Vagina (tissue), 2 donors: ENCODE data around the gene ANGEL1. TPM values are rescaled to one million over a fixed set of nuclear protein-coding genes. Genes with fewer than 3 reads are reported as not detected.

Experiments used
- DNase-seq, 2 donors: peaks; one replicate each; pipeline ENCODE4 v3.0.0-alpha.2; 2017; ENCODE audit errors: extremely low spot score in 2 of 2
- H3K27ac ChIP-seq: fragments of 200-600 bp; sonication (generic); one replicate; pipeline ENCODE4 v1.5.1; 2019
- H3K27me3 ChIP-seq: fragments of 200-600 bp; sonication (generic); one replicate; pipeline ENCODE4 v1.5.1; 2019
- H3K36me3 ChIP-seq, 2 donors: fragments of 200-600 bp; sonication (generic); one replicate each; pipeline ENCODE4 v1.5.1; 2017 to 2019
- H3K4me1 ChIP-seq: fragments of 200-600 bp; sonication (generic); one replicate; pipeline ENCODE4 v1.5.1; 2019
- H3K4me3 ChIP-seq, 2 donors: fragments of 200-600 bp; sonication (generic); 1 replicate in 1 of 2; 2 replicates in 1 of 2; pipeline ENCODE4 v1.5.1; 2016 to 2019
- H3K9me3 ChIP-seq: fragments of 200-600 bp; sonication (generic); one replicate; pipeline ENCODE4 v1.5.1; 2019
- POLR2A ChIP-seq, 2 donors: fragments of 450-650 bp; IDR thresholded peaks; one replicate each; pipeline ENCODE4 v1.6.1; 2017; ENCODE audit warnings: antibody characterized with exemption in 2 of 2, mild to moderate bottlenecking in 2 of 2, moderate library complexity in 2 of 2
- POLR2AphosphoS5 ChIP-seq, 2 donors: sonication (generic); formaldehyde crosslinking; IDR thresholded peaks; one replicate each; pipeline ENCODE4 v1.9.0; 2017; ENCODE audit warnings: antibody characterized with exemption in 2 of 2, mild to moderate bottlenecking in 2 of 2, low read depth in 1 of 2; ENCODE audit not compliant: insufficient read depth in 1 of 2
- intact Hi-C: fragments of 100-400 bp; cut with DNase I; formaldehyde crosslinking; loops from one replicate; pipeline ENCODE4 v1.15.1; 2023
- total RNA-seq: library from RNA; depleted of rRNA; stranded (reverse); fragments of >200 nt; gene quantifications from one replicate; pipeline ENCODE4 v1.2.3, GENCODE V29; 2016
- TF ChIP-seq, protein P1 (sequence below), 3 experiments: fragments of 450-650 bp in 2 of 3; fragments of 200-600 bp in 1 of 3; sonication (generic) in 1 of 3; IDR thresholded peaks; one replicate each; pipeline ENCODE4 v1.5.1; 2017 to 2019; ENCODE audit warnings: antibody characterized with exemption in 3 of 3, mild to moderate bottlenecking in 2 of 3, moderate library complexity in 2 of 3

ANGEL1 gene
- total RNA-seq, 1 donor from 2014 or later: 13.0 TPM

- H3K27me3 ChIP-seq: no peaks in the 10 kb centered on the region
- no peaks in the 10 kb centered on the region for H3K9me3 ChIP-seq
- H3K36me3 ChIP-seq: peaks cover 0 to 23% of the 10 kb centered on the region in 2 donors
- DNase-seq: peak in 1 of 2 donors; percentile 55
- intact Hi-C loops: no loop called here
- H3K27ac ChIP-seq: no peak overlapping the region
- no peak overlapping the region for H3K4me3 ChIP-seq
- TF ChIP-seq POLR2AphosphoS5 (IDR thresholded peaks at IDR 0.05; ENCODE audit: insufficient read depth in 1 of 2, low read depth in 1 of 2) (no peak), POLR2A (IDR thresholded peaks at IDR 0.05) (no peak)
- TF ChIP-seq, protein P1, sequence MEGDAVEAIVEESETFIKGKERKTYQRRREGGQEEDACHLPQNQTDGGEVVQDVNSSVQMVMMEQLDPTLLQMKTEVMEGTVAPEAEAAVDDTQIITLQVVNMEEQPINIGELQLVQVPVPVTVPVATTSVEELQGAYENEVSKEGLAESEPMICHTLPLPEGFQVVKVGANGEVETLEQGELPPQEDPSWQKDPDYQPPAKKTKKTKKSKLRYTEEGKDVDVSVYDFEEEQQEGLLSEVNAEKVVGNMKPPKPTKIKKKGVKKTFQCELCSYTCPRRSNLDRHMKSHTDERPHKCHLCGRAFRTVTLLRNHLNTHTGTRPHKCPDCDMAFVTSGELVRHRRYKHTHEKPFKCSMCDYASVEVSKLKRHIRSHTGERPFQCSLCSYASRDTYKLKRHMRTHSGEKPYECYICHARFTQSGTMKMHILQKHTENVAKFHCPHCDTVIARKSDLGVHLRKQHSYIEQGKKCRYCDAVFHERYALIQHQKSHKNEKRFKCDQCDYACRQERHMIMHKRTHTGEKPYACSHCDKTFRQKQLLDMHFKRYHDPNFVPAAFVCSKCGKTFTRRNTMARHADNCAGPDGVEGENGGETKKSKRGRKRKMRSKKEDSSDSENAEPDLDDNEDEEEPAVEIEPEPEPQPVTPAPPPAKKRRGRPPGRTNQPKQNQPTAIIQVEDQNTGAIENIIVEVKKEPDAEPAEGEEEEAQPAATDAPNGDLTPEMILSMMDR (IDR thresholded peaks at IDR 0.05): no peak
- H3K4me1 ChIP-seq: peaks cover 20% of the 10 kb centered on the region
Measured at GRCh38 chr14:76782115-76782884, 30.4 kb downstream of the ANGEL1 start.

GRCh38 chr14:76781648-76782051 is 31.0 kb downstream of the ANGEL1 start:
- H3K27ac ChIP-seq: no peak overlapping the region
- no peak overlapping the region for H3K4me3 ChIP-seq
- DNase-seq: peak in 1 of 2 donors; percentile 72
- H3K9me3 ChIP-seq: no peaks in the 10 kb centered on the region
- intact Hi-C loops: no loop called here
- H3K36me3 ChIP-seq: peaks cover 0 to 18% of the 10 kb centered on the region in 2 donors
- H3K27me3 ChIP-seq: no peaks in the 10 kb centered on the region
- H3K4me1 ChIP-seq: peaks cover 20% of the 10 kb centered on the region
- TF ChIP-seq POLR2A (IDR thresholded peaks at IDR 0.05) (no peak), POLR2AphosphoS5 (IDR thresholded peaks at IDR 0.05; ENCODE audit: insufficient read depth in 1 of 2, low read depth in 1 of 2) (no peak)
- TF ChIP-seq, protein P1 (IDR thresholded peaks at IDR 0.05): no peak

DNA sequence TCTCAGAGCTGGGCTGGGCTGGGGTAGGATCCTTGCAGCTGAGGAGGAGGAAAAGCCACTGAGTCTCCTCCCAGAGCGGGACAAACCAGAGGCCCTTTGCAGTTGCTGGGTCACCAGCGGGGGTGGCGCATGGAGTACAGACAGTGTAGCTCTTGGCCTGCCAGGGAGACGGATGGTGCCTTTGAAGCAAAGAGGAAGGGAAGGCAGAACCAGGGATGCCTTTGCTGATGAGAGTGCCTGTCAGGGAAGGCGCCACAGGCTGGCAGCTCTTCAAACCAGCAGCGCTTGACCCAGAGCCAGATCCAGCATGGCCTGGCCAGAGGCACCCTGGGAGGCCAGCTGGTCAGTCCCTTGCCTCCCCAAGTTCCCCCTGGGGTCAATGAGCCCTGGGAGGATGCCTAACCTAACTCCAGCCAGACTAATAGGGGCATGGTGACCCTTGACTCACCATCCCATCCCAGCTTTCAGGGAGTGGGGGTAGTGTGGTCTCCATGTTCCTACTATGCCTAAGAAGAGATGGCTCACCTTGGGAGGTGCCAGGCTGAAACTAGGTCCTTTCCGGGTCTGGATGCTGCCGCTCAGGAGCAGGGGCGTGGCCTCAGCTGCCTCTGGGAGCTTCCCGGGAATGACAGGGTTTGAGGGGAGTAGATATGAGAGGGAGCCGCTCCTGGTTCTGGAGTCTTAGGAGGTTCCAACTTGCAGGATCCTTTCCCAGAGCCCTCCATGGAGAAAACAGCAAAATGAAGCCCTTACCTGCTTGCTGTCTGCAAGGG is 31.6 kb downstream of the ANGEL1 start:
- Histone ChIP-seq H3K9me3 (no peaks in the 10 kb centered on the region), H3K36me3 (peaks cover 0 to 15% of the 10 kb centered on the region in 2 donors), H3K27ac (no peak overlapping the region), H3K4me1 (peaks cover 20% of the 10 kb centered on the region), H3K4me3 (no peak overlapping the region), H3K27me3 (no peaks in the 10 kb centered on the region)
- intact Hi-C loops: no loop called here
- DNase-seq: peak in 1 of 2 donors; percentile 58
- TF ChIP-seq POLR2A (IDR thresholded peaks at IDR 0.05) (no peak), POLR2AphosphoS5 (IDR thresholded peaks at IDR 0.05; ENCODE audit: insufficient read depth in 1 of 2, low read depth in 1 of 2) (no peak)
- TF ChIP-seq, protein P1 (IDR thresholded peaks at IDR 0.05): no peak

DNA sequence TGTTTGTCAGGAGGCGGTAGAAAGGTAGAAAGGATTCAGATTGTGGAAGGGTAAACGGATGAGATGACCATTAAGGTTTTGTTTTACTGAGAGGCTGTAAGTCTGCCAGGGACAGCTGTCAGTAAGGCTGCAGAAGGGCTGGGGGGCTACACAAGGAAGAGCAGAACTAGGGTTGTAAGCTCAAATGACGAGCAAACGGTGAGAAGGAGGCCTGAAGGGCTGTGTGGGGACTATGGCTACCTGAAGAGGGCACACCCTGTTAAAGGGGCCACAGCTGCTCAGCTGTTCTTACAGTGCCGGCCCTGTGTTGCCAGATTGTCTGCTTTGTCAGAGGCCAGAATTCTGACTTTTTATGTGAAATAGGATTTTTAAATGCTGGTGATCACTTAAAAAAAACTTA is 32.3 kb downstream of the ANGEL1 start:
- H3K27ac ChIP-seq: no peak overlapping the region
- peak in 1 of 2 donors; percentile 64 for DNase-seq

More for the DNA sequence above, 32.3 kb downstream of the ANGEL1 start:
- Histone ChIP-seq H3K4me3 (no peak overlapping the region), H3K36me3 (peaks cover 0 to 10% of the 10 kb centered on the region in 2 donors), H3K9me3 (no peaks in the 10 kb centered on the region), H3K27me3 (no peaks in the 10 kb centered on the region), H3K4me1 (peaks cover 20% of the 10 kb centered on the region)
- intact Hi-C loops: no loop called here
- TF ChIP-seq POLR2A (IDR thresholded peaks at IDR 0.05): no peak
- no peak for TF ChIP-seq POLR2AphosphoS5 (IDR thresholded peaks at IDR 0.05; ENCODE audit: insufficient read depth in 1 of 2, low read depth in 1 of 2)
- TF ChIP-seq, protein P1 (IDR thresholded peaks at IDR 0.05): no peak
